ENCODE data around the gene RFX8.

- TF ChIP-seq CTCF (IDR thresholded peaks at IDR 0.05; ENCODE audit: extremely low read depth in 1 of 2, insufficient read depth in 1 of 2, low read depth in 1 of 2, low read length in 2 of 2) (no peak), POLR2A (IDR thresholded peaks at IDR 0.05; ENCODE audit: low read depth, low read length) (no peak), MAX (IDR thresholded peaks at IDR 0.05; ENCODE audit: insufficient read depth, insufficient read length) (no peak), EZH2 (IDR thresholded peaks at IDR 0.05; ENCODE audit: borderline replicate concordance, low read depth, low read length, severe bottlenecking) (no peak), MYC (IDR thresholded peaks at IDR 0.05; ENCODE audit: low read depth, low read length) (no peak), POLR2AphosphoS5 (IDR thresholded peaks at IDR 0.05; ENCODE audit: insufficient read depth, low read depth, low read length) (no peak), GATA2 (IDR thresholded peaks at IDR 0.05; ENCODE audit: insufficient read depth, insufficient read length, low read depth, low read length) (no peak)
Measured at GRCh38 chr2:101364878-101365277, 110.0 kb downstream of the RFX8 start.

All from endothelial cell of umbilical vein (primary cell).